ENCODE results near the gene KRTAP10-5.
"Not testable (repeated sequence)": the region's sequence is repeated elsewhere in the genome, so short reads cannot be mapped to it uniquely, and the experiment has no call there.

Gene KRTAP10-5

GRCh38 chr21:44578371-44579055 lies 1.9 kb downstream of the KRTAP10-5 start:
- H3K4me3 ChIP-seq (ENCODE audit: low read length) = no peak overlapping the region
- DNase-seq (ENCODE audit: low read depth) = no peak
- no peak for TF ChIP-seq CTCF (conservative IDR thresholded peaks at IDR 0.05; ENCODE audit: low read length)

GRCh38 chr21:44576025-44576420 lies 4.4 kb downstream of the KRTAP10-5 start:
- no peak for TF ChIP-seq CTCF (conservative IDR thresholded peaks at IDR 0.05; ENCODE audit: low read length)
- DNase-seq (ENCODE audit: low read depth) = no peak

GRCh38 chr21:44575307-44576024 lies 4.9 kb downstream of the KRTAP10-5 start:
- no peak for DNase-seq (ENCODE audit: low read depth)
- no peak for TF ChIP-seq CTCF (conservative IDR thresholded peaks at IDR 0.05; ENCODE audit: low read length)
- no peak overlapping the region for H3K4me3 ChIP-seq (ENCODE audit: low read length)

More at GRCh38 chr21:44576025-44576420, 4.4 kb downstream of the KRTAP10-5 start:
- no peak overlapping the region for H3K4me3 ChIP-seq (ENCODE audit: low read length)

- H3K4me3 ChIP-seq (ENCODE audit: low read length) = no peak overlapping the region
- no peak for DNase-seq (ENCODE audit: low read depth)
- no peak for TF ChIP-seq CTCF (conservative IDR thresholded peaks at IDR 0.05; ENCODE audit: low read length)
Measured at GRCh38 chr21:44574457-44575306, 5.7 kb downstream of the KRTAP10-5 start.

GRCh38 chr21:44573630-44574456 lies 6.6 kb downstream of the KRTAP10-5 start, which contains the start of gene KRTAP10-4:
KRTAP10-4 (plus strand) TSS chr21:44573729; CDS start chr21:44573759, 30 bp downstream.
- DNase-seq (ENCODE audit: low read depth); H3K4me3 ChIP-seq (ENCODE audit: low read length): not testable (repeated sequence)

- no peak for TF ChIP-seq CTCF (conservative IDR thresholded peaks at IDR 0.05; ENCODE audit: low read length)
- H3K4me3 ChIP-seq (ENCODE audit: low read length) = no peak overlapping the region
- DNase-seq (ENCODE audit: low read depth) = no peak
Measured at GRCh38 chr21:44572959-44573583, 7.3 kb downstream of the KRTAP10-5 start.
